Upper lobe of right lung (tissue), 1 donor: Measurements from ENCODE around the gene HOXA13. TPM values are rescaled to one million over a fixed set of nuclear protein-coding genes. Genes with fewer than 3 reads are reported as not detected.

Experiments
- ATAC-seq: fragments of 200-7000 bp; cut with Tn5 transposase; one replicate; pipeline ENCODE4 v1.9.1; 2020; ENCODE audit warnings: mild to moderate bottlenecking, moderate library complexity
- DNase-seq: peaks from one replicate; pipeline ENCODE4 v3.0.0-alpha.2; 2020
- H3K27ac ChIP-seq: fragments of 200-600 bp; one replicate; pipeline ENCODE4 v1.8.0; 2022
- H3K27me3 ChIP-seq: fragments of 200-600 bp; one replicate; pipeline ENCODE4 v1.8.0; 2022; ENCODE audit warnings: mild to moderate bottlenecking
- H3K36me3 ChIP-seq: fragments of 200-600 bp; one replicate; pipeline ENCODE4 v1.8.0; 2022
- H3K4me1 ChIP-seq: fragments of 200-600 bp; one replicate; pipeline ENCODE4 v1.8.0; 2022
- H3K4me3 ChIP-seq: fragments of 200-600 bp; one replicate; pipeline ENCODE4 v1.8.0; 2022; ENCODE audit warnings: mild to moderate bottlenecking
- H3K9me3 ChIP-seq: fragments of 200-600 bp; one replicate; pipeline ENCODE4 v1.8.0; 2022
- CTCF ChIP-seq: fragments of 200-600 bp; IDR thresholded peaks from one replicate; pipeline ENCODE4 v1.8.0; 2022; ENCODE audit warnings: antibody characterized with exemption
- intact Hi-C: fragments of 100-400 bp; cut with DNase I; formaldehyde crosslinking; loops from one replicate; pipeline ENCODE4 v1.11.0; 2022
- total RNA-seq: library from RNA; stranded (reverse); fragmentation: NEBNext Ultra II Directional; extraction: Animal tissue kit (Norgen Biotek cat#: 25700); gene quantifications from one replicate; pipeline ENCODE4 v1.2.1, GENCODE V29; 2021
- donor health status: DM: no; HTN: yes; CAD: no; lungs with severe emphysema.

The HOXA13 gene
- total RNA-seq, 1 donor from 2014 or later = not detected

DNA sequence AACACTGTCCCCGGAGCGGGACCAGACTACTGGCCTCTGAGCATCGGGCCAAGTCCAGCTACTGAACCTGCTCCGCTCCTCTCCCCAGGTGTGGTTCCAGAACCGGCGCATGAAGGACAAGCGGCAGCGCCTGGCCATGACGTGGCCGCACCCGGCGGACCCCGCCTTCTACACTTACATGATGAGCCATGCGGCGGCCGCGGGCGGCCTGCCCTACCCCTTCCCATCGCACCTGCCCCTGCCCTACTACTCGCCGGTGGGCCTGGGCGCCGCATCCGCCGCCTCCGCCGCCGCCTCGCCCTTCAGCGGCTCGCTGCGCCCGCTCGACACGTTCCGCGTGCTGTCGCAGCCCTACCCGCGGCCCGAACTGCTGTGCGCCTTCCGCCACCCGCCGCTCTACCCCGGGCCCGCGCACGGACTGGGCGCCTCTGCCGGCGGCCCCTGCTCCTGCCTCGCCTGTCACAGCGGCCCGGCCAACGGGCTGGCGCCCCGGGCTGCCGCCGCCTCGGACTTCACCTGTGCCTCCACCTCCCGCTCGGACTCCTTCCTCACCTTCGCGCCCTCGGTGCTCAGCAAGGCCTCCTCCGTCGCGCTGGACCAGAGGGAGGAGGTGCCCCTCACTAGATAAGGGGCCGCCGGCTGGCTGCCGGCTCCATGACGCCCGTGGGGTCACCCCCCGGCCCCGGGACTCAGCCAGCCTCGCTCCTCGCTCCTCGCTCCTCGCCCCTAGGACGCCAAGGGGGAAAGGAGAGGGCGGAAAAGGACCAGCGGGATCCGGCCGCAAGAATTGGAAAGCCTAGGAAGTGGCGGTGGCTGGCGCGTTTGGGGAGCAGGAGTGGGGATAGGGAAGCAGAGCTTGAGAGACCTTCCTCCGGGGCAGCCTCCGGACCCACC is 46.2 kb upstream of the HOXA13 start:
- ATAC-seq (no peak), DNase-seq (no peak)
- TF ChIP-seq CTCF = no peak
- peaks cover 100% of the 10 kb centered on the region for H3K27me3 ChIP-seq
- H3K9me3 ChIP-seq = no peaks in the 10 kb centered on the region
- H3K27ac ChIP-seq = no peak overlapping the region
- H3K36me3 ChIP-seq = no peaks in the 10 kb centered on the region
- H3K4me3 ChIP-seq = no peak overlapping the region
- intact Hi-C loops = no loop called here
- H3K4me1 ChIP-seq = peaks cover 21% of the 10 kb centered on the region

- DNase-seq (no peak), ATAC-seq (no peak)
- H3K9me3 ChIP-seq = no peaks in the 10 kb centered on the region
- no peak overlapping the region for H3K4me3 ChIP-seq
- no peak overlapping the region for H3K27ac ChIP-seq
- H3K4me1 ChIP-seq = peaks cover 21% of the 10 kb centered on the region
- intact Hi-C loops = no loop called here
- no peak for TF ChIP-seq CTCF
- peaks cover 100% of the 10 kb centered on the region for H3K27me3 ChIP-seq
- H3K36me3 ChIP-seq = no peaks in the 10 kb centered on the region
These were observed 45.4 kb upstream of the HOXA13 start for GRCh38 chr7:27245124-27245797.

DNA sequence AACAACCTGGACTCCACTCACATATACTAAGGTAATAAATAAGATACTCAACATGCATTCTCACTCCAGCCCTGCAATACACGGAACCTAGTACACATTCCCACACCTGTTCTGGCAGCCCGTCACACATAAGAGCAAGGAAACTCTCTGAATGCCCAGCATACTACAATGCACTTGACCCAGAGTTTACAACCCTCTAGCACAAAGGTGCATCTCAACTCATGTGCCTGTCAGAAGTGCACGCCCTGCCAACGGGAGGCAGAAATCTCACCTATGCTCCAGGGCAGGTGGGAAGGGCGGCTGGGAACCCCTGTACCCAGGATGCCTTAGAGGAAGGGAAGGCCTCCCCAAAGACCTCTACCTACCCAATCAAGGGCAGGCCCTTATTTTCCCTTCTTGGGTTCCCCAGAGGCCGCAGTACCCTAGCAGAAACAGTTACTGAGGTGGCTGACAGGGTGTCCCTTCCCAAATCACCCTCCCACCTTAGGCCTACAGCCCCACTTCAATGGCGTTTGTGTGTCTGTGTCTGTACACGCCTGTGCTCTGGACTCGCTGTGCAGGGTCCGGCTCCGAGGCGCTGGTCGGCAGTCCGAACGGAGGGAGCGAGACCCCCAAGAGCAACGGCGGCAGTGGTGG is 44.7 kb upstream of the HOXA13 start:
- Histone ChIP-seq H3K4me3 (no peak overlapping the region), H3K27ac (no peak overlapping the region), H3K9me3 (no peaks in the 10 kb centered on the region), H3K27me3 (peaks cover 100% of the 10 kb centered on the region), H3K4me1 (peaks cover 23% of the 10 kb centered on the region), H3K36me3 (no peaks in the 10 kb centered on the region)
- DNase-seq (no peak), ATAC-seq (no peak)
- no peak for TF ChIP-seq CTCF
- intact Hi-C loops = no loop called here

DNA sequence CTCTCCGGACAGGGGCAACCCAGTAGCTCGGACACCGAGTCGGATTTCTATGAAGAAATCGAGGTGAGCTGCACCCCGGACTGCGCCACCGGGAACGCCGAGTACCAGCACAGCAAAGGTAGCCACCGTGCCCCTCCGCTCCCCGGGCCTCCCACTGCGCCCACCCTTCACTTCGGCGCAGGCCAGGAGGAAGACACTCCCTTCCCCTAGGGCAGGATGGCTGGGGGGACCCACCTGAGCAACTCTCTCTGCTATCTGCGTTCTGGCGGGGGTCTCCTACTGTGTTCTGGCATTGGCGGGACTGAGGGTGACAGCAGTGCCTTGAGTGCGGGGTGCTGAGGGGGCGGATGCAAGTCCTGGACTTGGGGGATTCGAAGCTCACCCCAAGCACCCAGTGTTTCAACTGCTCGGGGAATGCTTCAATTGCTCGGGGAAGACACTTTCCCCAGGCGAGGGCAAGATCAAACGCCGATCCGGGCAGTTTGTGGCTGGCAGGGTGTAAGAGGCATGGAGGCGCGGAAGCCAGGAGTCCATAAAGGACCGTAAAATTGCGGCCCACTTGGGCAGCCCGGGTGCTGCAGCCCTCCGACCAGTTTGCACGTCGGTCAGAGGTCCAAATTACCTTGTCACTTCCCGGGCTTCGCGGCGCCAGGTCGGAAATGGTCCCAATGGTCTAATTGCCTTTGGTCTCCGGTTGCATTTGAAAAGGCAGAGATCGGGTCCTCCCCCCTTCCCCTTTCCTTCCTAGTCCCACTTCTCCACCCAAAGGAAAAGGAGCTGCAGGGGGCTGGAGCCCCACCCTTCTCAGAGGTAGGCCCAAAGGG is 43.7 kb upstream of the HOXA13 start:
- peaks cover 28% of the 10 kb centered on the region for H3K4me1 ChIP-seq
- no peak for ATAC-seq
- no peak overlapping the region for H3K27ac ChIP-seq
- H3K4me3 ChIP-seq = no peak overlapping the region
- intact Hi-C loops = no loop called here
- H3K36me3 ChIP-seq = no peaks in the 10 kb centered on the region
- peak; percentile 56 for DNase-seq
- no peak for TF ChIP-seq CTCF
- H3K9me3 ChIP-seq = no peaks in the 10 kb centered on the region
- H3K27me3 ChIP-seq = peaks cover 100% of the 10 kb centered on the region
